Dermis microvascular lymphatic vessel endothelial cell (primary cell): ENCODE data around the gene CMTM8. TPM values are rescaled to one million over a fixed set of nuclear protein-coding genes. Genes with fewer than 3 reads are reported as not detected.

ENCODE experiments used
- DNase-seq, 2 donors: peaks; one replicate each; pipeline versions ENCODE4 v3.0.0 to v3.0.0-alpha.2; 2010; ENCODE audit warnings: low read depth in 2 of 2
- total RNA-seq: library from RNA; depleted of rRNA; stranded (reverse); fragments of >200 nt; gene quantifications from 2 replicates; pipeline ENCODE4 v1.2.1, GENCODE V29; 2014

Gene CMTM8
- total RNA-seq, 1 donor from 2014 or later: 1.7 TPM

GRCh38 chr3:32335365-32336112 is 97.1 kb downstream of the CMTM8 start:
- DNase-seq: no peak

DNA sequence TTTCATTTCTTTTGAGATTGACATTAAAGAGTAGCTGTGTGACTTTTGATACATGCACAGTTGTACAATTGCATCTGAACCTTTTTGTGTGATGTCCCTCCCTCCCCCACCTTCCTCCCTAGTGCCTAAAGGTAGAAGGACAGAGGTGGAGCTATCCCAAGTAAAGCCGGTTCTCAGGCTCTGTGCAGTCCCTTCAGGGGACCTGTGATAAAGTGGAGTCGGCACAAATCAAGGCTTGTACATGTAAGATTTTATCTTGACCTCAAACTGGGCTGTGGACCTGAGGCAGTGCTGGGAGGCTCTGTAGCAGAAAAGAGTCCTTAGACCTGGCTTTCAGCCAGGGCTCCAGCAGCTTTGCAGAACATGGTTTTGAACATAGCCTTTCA is 97.6 kb downstream of the CMTM8 start:
- no peak for DNase-seq

GRCh38 chr3:32337505-32337904 is 99.0 kb downstream of the CMTM8 start:
- DNase-seq: no peak

DNA sequence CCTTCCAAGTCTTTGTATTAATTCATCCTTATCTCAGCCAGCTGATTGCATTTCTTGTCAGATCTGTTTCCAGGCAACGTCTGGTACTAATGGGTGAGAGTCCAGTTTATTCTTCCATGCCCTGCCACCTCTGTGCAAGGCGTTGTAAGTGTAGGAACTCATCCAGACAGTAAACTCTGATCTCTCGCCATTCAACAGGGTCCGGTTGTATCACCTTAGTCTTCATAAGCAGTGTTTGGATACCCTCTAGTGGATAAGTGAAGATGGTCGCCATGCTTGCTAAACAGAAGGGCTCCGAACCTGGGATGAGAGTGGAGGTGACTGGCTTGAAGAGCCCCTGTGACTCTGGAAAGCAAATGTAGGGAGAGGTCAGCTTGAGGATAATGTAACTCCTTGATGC is 101.6 kb downstream of the CMTM8 start:
- peak; percentile 54 to 67 for DNase-seq

- peak; percentile 10 to 53 for DNase-seq
Observed at GRCh38 chr3:32340611-32341365, 102.3 kb downstream of the CMTM8 start.

GRCh38 chr3:32347343-32348125 is 109.1 kb downstream of the CMTM8 start:
- no peak for DNase-seq

- DNase-seq: no peak
Observed at GRCh38 chr3:32349184-32349583, 110.7 kb downstream of the CMTM8 start.

DNA sequence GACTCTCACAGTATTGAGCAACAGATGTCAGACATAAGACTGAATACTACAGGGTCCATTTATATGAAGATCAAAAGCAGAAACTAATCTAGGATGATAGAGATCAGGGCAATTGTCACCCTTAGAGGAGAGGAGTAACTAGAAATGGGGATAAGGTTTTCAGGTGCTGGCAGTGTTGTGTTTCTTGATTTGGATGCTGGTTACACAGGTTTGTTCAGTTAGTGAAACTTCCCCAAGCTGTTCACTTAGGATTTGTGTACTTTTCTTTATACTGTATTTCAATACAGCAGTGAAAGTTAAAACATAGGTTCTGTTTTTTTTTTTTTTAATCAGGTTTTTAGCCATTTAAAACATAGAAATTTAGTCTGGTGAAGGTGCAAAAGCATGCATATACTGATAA is 114.1 kb downstream of the CMTM8 start:
- no peak for DNase-seq

DNA sequence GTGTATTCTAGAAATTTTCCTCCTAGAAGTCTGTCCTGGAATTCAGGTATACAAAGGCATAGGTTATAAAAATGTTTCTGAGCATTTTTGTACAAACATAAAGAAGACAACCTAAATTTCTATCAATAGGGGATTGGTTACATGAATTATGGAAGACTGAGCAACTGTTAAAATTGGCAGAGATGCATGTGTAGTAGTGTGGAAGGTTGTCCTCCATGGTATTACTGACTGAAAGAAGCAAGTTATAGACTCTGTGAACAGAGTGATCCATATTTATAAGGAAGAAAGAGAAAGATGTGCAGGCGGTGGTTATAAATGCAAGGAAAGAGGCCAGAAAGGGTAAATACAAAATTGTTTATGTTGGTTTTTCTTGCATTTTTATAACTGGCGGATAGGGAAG is 114.9 kb downstream of the CMTM8 start:
- no peak for DNase-seq

GRCh38 chr3:32354362-32354778 is 115.9 kb downstream of the CMTM8 start:
- peak in 1 of 2 donors; percentile 85 for DNase-seq

- peak in 1 of 2 donors; percentile 56 for DNase-seq
Observed at GRCh38 chr3:32355751-32356291, 117.3 kb downstream of the CMTM8 start.

DNA sequence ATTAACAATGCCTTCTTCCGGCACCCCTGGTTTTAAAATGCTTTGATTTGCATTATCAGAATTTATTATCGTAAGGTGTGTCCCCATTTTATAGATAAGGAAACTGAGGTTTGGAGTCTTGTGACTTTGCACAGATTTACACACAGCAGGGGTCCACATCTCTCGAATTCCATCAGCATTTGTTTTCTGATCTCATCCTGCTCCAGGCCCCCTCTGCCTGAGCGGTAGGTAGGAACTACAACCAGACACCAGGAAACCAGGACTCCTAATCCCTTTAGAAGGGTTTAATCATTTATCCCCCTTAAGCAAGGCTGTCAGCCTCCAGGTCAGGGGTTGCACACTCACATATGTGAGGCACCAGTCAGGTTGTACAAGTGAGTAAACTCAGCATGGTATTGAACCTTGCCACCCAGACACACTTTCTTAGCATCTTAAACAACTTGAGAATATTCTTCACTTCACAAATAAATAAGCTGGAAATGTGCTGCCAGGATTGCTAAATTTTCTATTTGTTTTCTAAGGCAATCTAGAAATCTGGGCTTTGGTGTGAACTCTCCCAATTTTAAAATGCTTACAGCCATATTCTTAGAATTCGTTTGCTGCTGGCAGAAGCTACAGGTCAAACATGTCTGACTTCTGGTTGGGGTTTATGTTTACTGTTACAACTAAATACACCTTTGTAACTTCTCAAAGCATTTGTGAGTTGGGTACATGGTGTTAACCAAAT is 121.4 kb downstream of the CMTM8 start:
- no peak for DNase-seq

DNA sequence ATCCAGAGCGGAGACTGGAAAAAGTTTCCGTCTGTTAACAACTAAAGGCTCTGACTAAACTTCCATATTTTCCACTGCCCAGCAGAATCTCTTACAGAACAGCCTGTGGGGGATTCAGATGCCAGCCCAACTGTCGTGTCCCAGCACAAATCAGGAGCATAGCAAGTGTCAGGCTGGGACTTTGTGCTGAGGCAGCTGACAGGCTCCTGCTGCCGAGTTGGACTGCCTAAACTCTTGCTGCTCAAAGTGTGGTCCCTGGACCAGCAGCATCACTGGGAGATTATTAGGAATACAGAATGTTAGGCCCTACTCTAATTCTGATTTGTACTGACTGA is 122.0 kb downstream of the CMTM8 start:
- no peak for DNase-seq

- DNase-seq: peak in 1 of 2 donors; percentile 32
Observed at GRCh38 chr3:32366638-32367397, 128.3 kb downstream of the CMTM8 start.

DNA sequence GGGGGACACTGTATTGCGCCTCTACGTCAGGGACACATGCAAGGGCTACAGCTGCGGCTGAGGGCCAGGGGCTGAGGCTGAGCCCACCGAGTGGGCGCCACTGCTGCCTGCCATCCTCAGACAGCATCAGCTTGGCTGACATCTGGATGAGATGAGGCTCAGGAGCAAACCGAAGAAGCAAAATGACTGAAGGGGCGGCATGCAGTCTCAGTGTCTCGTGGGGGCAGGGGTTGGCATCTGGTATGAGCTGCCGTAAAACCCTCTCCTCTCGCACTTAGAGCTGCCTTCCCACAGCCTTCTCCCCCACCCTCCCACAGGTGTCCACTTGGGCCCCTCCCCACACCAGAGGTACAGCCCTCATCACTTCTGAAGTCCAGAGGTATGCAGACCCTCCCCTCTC is 129.0 kb downstream of the CMTM8 start:
- DNase-seq: no peak

DNA sequence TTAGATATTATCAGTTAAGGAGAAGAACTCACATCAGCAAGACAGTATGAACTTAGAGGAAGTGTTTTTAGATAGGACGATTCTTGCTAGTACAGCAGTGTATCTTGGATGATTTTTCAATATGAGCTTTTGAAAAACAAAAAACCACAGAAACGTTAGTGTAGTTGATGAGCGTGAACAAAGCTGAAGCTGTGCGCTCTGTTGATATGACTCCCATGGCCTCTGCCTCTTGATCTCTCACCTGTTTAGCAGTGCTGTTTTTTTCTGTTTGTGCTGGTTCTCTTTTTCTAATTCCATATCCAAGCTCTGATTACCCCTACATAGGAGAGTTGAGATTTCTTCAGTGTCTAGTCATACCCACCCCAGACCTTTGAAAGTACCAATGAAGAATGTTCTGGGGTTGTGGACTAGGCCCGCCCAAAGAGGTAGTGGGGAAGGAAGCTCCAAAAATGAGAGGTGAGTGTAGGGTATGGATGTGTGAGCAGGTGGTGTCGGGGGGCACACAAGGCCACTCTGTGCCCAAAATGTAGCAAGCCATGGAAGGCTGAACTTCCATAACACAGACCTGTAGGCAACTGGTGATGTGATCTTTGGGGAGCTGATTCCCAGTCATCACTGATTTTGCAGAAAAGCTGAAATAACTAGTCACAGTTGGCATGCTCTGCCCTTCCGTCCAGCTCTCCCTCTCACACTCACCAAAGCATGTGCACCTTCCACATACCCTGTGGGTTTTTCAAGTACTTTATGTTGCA is 133.2 kb downstream of the CMTM8 start:
- DNase-seq: no peak

GRCh38 chr3:32372213-32372490 is 133.7 kb downstream of the CMTM8 start:
- DNase-seq: no peak

DNA sequence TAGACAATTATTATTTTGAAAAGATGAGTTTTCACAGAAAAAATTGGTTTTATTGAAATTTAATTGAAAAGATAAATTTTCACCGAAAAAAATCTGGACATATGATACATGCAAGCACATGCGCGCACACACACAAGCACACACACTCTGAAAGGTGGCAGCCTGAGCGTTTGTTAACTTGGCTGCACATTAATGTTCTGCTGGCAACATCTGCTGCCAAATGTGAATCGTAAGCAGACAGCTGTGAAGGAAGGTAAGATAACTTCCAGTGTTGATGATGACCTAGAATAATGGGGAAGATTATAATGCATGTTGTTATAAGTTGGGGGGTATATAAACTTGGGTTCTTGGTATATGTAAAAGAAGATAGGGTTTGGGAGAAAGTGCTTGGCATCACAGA is 134.8 kb downstream of the CMTM8 start:
- DNase-seq: no peak

- DNase-seq: no peak
Observed at GRCh38 chr3:32373844-32374243, 135.4 kb downstream of the CMTM8 start.
